IPS-NIHi11 (cell line): ENCODE data around the gene RABEP2.
"Not testable (repeated sequence)": the region's sequence is repeated elsewhere in the genome, so short reads cannot be mapped to it uniquely, and the experiment has no call there.

Source experiments
- DNase-seq: peaks from one replicate; pipeline ENCODE4 v3.0.0; 2012; ENCODE audit warnings: mixed read lengths, low spot score

RABEP2 gene

GRCh38 chr16:28878083-28878926, 46.7 kb downstream of the RABEP2 start, which contains the start of gene ATP2A1:
Gene ATP2A1 (plus strand): TSS chr16:28878488. CDS start chr16:28878672, 184 bp downstream.
- no peak for DNase-seq

- DNase-seq, result no peak
These were observed 47.4 kb downstream of the RABEP2 start for GRCh38 chr16:28877655-28878000.

DNA sequence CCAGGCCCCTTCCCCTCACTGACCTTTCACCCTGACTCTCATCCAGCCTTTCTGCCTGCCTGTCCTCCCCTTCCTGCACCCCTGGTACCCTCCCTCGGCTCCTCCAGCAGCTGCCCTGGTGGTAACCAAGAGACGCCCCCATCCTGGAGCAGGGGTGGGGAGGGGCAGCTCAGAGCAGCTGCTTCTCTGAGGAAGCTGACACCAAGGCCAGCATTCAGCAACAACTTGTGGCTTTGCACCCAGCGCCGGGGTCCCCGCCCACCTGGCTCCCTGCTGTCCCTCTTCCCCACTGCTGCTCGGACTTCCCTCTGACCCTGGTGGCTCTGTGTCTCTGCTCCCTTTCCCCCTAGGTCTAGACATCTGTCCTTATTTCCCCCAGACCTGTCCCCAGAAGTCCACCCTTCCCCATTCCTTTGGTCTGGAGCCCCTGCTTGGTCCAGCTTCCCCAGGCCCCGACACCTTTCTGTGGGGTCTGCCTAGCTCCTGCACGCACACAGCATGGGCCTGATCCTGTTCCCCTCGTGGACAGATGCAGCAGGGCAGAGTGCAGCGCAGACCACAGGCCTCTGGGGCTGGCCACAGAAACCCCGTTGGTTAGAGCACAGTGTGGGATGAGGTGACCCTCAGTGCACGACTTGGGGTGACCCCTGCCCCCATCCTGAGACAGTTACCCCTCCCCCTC, 47.9 kb downstream of the RABEP2 start:
- DNase-seq, result no peak

DNA sequence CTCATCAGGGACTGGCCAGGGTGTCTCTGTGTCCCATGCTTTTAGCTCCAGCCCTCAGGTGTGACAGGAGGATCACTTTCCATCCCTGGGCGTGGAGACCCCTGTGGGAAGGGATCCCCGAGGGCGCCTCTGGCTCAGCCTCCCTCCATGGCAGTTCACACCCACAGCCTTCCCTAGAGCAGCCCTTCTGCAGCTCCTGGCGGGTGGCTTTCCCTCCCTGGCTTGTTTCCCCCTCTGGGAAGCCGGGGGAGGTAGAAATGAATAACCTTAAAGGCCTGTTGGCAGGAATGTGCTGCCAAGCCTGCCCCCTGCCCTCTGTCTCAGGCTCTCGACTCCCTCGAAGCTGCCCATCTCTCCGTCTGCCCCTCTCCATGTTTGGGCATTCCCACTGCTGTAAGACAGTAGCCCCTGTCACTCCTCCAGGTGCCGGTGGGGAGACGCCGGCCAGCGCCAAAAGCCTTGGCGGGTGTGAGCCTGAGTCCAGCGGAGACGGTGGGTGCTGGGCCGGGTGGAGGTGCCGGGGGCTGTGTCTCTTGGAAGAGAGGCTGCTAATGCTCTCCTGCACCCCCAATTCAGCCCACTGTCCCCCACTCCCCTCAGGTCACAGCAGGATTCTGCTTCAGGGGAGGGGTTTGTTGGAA, 48.9 kb downstream of the RABEP2 start:
- no peak for DNase-seq

GRCh38 chr16:28875134-28876018, 49.7 kb downstream of the RABEP2 start:
- DNase-seq, result no peak

DNA sequence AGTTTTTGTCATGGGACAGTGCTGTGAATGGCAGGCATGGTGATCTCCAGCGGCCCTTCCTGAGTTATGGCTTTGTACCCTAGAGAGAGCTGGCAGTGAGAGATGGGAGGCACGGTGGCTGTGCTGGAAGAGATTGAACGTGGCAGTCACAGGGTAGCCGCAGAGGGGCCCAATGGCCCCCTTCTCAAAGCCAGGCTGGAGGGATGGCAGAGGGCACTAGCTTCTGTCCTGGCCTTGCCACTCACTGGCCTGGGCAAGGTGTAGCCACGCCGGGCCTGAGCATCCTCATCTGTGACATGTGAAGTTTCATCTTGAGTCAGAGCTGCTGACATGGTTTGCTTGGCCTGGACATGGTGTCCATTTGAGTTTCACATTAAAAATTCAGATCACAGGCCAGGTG, 50.6 kb downstream of the RABEP2 start:
- no peak for DNase-seq

DNA sequence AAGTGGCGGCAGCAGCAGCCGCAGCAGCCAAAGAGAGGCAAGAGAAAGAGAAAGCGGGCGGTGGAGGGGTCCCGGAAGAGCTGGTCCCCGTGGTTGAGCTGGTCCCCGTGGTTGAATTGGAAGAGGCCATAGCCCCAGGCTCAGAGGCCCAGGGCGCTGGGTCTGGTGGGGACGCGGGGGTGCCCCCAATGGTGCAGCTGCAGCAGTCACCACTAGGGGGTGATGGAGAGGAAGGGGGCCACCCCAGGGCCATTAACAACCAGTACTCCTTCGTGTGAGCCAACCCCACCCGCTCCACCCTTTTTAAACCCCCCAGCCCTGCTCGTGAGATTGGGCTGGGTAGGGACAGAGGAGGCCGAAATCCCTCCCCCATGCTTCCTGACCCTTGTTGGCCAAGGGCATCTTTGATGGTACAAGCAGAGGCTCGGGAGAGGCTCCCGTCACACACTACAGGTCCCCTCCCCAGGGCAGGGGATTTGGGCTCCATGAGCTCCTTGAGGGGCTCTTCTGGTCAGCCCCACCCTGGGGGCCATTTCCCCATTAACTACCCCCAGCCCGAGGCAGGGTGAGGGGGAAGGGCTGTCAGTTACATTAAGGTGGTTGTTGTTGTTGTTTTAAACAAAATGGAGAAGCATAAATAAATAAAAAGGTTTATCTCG, 51.4 kb downstream of the RABEP2 start:
- DNase-seq, result peak; percentile 89

GRCh38 chr16:28872952-28873351, 52.1 kb downstream of the RABEP2 start:
- no peak for DNase-seq

GRCh38 chr16:28869201-28869600, 55.8 kb downstream of the RABEP2 start:
- DNase-seq, result no peak

- DNase-seq, result not testable (repeated sequence)
These were observed 57.4 kb downstream of the RABEP2 start for GRCh38 chr16:28867646-28868045.

DNA sequence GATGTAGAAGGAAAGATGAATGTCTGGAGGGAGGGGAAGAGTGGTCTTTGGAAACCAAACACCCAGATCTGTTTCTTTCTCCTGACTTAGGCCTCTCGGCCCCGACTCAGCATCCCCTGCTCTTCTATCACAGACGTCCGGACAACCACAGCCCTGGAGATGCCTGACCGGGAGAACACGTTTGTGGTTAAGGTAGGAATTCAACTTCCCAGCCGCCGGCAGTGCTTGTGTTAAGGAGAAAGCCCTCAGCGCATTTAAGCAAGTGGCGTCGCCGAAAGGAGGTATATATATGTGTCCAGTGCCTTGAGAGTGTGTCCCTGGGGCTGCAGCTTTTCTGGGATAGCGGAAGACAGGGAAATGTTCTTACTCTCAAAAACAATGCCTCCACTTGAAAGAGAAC, 57.8 kb downstream of the RABEP2 start:
- DNase-seq, result no peak

GRCh38 chr16:28866454-28866804, 58.6 kb downstream of the RABEP2 start:
- DNase-seq, result no peak

DNA sequence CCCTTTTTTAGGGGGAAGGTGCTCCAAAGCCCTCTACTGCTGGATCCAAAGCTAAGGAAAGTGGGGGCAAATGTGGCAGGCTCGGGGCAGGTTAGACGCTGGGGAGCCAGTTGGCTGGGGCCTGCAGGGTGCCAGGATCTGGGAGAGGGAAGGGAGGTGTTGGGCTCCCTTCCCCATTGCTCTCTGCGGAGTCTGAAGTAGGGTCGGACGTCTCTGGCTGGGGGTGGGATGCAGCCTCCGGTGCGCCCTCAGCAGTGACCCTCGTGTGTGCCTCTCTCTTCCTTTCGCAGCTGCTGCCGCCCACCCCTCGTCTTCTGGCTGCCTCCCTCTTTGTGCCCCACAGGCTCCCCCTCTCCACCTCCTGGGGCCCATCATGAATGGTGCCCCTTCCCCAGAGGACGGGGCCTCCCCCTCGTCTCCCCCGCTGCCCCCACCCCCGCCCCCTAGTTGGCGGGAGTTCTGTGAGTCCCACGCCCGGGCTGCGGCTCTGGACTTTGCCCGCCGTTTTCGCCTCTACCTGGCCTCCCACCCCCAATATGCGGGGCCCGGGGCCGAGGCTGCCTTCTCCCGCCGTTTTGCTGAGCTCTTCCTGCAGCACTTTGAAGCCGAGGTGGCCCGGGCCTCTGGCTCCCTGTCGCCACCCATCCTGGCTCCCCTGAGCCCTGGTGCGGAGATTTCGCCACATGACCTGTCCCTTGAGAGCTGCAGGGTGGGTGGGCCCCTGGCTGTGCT, 59.1 kb downstream of the RABEP2 start:
- DNase-seq, result no peak

GRCh38 chr16:28865001-28865688, 59.9 kb downstream of the RABEP2 start:
- no peak for DNase-seq

DNA sequence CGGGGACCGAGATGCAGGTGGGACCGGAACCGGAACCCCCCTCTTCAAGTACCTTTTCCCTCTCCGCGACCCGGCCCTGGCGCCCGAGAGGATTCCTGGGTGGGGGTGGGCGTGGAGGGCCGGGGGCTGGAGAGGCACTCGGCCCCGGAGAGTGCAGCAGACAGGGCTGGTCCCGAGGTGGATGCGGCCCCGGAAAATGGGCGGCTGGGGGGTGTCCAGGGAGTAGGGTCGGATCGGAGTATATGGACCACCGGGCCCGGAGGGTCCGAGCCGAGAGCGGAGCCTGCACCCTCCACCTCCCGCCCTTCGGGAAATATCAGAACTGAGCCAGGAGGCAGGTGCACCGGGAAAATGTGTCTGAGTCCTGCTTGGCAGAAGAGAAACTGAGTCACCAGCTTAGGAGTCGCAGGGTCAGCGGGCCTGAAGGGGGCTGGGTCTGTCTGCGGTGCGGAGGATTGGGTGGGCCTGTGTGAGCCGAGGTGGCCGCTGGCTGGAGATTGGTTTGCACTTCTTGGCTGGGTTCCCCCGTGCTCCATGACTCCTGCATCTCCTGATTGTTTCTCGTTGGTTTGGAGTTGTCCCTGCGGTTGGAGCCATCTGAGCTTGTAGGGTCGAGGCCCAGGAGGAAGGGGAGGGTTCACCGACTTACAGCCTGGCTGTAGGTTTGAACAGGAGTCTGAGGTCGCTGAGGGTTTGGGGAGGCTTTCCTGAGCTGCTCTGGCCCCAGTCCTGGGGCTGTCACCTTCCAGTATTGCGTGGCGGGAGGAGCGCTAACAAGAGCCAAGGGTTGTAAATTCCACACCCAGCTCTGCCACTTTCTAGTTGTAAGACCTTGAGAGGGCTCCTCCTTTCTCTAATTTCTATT, 60.9 kb downstream of the RABEP2 start:
- DNase-seq, result no peak

- DNase-seq, result no peak
These were observed 65.7 kb downstream of the RABEP2 start for GRCh38 chr16:28859326-28859725.

DNA sequence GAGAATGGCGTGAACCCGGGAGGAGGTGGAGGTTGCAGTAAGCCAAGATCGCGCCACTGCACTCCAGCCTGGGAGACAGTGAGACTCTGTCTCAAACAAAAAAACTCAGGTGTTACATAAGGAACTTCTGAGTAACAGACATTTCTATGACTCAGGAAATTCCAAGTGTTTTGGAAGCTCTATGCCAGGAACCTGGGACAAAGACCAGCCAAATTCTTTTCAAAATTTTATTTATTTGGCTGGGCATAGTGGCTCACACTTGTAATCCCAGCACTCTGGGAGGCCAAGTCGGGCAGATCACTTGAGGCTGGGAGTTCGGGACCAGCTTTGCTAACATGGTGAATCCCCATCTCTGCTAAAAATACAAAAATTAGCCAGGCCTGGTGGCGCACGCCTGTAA, 66.6 kb downstream of the RABEP2 start:
- no peak for DNase-seq
